GM21737 (cell line): ENCODE data around the gene ARID1B.

Experiments
- ATAC-seq: cut with Tn5 transposase; IDR thresholded peaks from one replicate; pipeline ENCODE4 v1.9.1; 2021; ENCODE audit warnings: mild to moderate bottlenecking, moderate library complexity; ENCODE audit not compliant: unreplicated experiment

Gene ARID1B

DNA sequence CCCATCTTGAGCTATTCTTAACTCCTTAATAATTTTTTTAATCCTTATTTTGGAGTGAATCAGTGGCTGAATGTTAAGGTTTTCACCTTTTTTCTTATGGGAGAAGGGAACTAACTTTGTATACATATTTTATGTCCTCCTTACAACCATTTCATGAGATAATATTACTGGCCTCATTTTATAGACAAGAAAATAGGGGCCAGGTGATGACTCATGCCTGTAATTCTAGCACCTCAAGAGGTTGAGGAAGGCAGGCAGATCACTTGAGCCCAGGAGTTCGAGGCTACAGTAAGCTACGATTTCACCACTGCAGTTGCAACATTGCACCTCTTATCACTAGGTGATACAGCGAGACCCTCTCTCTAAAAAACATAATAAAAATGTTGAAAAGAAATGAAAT lies 417.5 kb downstream of the ARID1B start:
- no peak for ATAC-seq

- ATAC-seq, result no peak
Observed at GRCh38 chr6:157196391-157196790, 419.2 kb downstream of the ARID1B start.

DNA sequence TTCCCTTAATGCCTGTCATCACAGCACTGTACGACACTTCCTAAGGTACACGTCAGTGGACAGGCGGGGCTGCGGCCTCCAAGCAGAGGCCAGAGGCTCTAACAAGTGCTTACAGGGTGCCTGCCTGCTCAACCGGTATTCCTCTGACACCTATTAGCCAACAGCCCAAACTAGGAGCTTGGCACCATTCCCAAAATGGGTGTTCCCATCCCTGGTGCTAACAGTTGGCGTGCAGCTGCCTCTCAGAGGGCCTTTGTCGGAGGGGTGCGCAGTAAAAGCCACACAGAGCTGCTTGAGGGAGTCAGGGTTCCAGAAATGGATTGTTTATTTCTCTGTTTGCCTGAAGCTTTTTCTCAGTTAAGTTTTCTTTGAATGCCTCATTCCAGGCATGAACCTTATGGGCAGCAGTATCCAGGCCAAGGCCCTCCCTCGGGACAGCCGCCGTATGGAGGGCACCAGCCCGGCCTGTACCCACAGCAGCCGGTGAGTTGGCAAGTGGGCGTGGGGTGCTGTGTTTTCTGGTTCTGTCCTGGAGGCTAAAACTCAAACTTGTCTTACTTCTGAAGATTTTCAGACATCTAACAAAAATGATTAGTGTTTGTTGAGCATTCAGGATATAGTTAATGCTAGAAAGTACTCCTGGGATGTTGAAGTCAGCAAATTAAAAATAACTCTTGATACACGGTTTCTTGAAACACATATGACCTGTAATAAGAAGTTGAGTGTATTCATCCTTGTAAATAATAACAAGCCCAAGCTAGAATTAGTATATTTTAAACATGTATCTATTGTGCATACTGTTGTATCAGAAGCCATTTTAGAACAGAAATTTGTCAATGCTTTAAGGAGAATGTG lies 421.5 kb downstream of the ARID1B start:
- ATAC-seq, result no peak

DNA sequence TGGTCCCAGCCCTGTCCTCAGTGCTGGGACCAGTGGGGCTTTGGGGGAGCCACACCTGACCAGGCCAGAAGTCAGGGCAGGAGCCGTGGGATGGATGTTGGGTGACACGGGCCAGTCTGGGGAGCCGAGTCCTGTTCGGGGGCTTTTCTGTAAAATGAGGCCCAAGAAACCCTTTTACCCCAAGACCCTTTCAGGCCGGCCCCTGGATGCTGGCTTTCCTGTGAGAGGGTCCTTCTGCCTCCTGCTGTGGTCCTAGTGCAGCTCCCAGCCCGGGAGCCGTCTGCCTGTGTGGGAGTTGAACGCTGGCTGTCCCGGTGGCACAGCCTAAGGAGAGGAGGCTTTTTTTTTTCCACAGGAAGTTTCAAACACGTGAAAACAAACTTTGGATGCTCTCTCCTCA lies 422.9 kb downstream of the ARID1B start:
- no peak for ATAC-seq

GRCh38 chr6:157200611-157201010 lies 423.4 kb downstream of the ARID1B start:
- no peak for ATAC-seq

DNA sequence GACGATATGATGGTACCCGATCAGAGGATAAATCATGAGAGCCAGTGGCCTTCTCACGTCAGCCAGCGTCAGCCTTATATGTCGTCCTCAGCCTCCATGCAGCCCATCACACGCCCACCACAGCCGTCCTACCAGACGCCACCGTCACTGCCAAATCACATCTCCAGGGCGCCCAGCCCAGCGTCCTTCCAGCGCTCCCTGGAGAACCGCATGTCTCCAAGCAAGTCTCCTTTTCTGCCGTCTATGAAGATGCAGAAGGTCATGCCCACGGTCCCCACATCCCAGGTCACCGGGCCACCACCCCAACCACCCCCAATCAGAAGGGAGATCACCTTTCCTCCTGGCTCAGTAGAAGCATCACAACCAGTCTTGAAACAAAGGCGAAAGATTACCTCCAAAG lies 423.9 kb downstream of the ARID1B start:
- no peak for ATAC-seq

GRCh38 chr6:157203312-157203744 lies 426.1 kb downstream of the ARID1B start:
- ATAC-seq, result peak; percentile 89

GRCh38 chr6:157203764-157204163 lies 426.6 kb downstream of the ARID1B start:
- ATAC-seq, result no peak

GRCh38 chr6:157205473-157206358 lies 428.5 kb downstream of the ARID1B start:
- no peak for ATAC-seq

GRCh38 chr6:157206359-157206815 lies 429.2 kb downstream of the ARID1B start:
- no peak for ATAC-seq

DNA sequence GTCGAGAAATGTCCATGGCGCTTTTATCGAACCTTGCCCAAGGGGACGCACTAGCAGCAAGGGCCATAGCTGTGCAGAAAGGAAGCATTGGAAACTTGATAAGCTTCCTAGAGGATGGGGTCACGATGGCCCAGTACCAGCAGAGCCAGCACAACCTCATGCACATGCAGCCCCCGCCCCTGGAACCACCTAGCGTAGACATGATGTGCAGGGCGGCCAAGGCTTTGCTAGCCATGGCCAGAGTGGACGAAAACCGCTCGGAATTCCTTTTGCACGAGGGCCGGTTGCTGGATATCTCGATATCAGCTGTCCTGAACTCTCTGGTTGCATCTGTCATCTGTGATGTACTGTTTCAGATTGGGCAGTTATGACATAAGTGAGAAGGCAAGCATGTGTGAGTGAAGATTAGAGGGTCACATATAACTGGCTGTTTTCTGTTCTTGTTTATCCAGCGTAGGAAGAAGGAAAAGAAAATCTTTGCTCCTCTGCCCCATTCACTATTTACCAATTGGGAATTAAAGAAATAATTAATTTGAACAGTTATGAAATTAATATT lies 430.4 kb downstream of the ARID1B start:
- no peak for ATAC-seq

DNA sequence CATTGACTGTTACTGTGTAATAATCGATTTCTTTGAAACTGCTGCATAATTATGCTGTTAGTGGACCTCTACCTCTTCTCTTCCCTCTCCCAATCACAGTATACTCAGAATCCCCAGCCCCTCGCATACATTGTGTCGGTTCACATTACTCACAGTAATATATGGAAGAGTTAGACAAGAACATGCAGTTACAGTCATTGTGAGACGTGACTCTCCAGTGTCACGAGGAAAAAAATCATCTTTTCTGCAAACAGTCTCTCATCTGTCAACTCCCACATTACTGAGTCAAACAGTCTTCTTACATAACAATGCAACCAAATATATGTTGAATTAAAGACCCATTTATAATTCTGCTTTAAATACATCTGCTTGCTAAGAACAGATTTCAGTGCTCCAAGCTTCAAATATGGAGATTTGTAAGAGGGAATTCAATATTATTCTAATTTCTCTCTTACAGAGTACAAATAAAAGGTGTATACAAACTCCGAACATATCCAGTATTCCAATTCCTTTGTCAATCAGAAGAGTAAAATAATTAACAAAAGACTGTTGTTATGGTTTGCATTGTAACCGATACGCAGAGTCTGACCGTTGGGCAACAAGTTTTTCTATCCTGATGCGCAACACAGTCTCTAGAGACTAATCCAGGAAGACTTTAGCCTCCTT lies 432.8 kb downstream of the ARID1B start:
- ATAC-seq, result no peak

- no peak for ATAC-seq
Observed at GRCh38 chr6:157210954-157211353, 433.8 kb downstream of the ARID1B start.

DNA sequence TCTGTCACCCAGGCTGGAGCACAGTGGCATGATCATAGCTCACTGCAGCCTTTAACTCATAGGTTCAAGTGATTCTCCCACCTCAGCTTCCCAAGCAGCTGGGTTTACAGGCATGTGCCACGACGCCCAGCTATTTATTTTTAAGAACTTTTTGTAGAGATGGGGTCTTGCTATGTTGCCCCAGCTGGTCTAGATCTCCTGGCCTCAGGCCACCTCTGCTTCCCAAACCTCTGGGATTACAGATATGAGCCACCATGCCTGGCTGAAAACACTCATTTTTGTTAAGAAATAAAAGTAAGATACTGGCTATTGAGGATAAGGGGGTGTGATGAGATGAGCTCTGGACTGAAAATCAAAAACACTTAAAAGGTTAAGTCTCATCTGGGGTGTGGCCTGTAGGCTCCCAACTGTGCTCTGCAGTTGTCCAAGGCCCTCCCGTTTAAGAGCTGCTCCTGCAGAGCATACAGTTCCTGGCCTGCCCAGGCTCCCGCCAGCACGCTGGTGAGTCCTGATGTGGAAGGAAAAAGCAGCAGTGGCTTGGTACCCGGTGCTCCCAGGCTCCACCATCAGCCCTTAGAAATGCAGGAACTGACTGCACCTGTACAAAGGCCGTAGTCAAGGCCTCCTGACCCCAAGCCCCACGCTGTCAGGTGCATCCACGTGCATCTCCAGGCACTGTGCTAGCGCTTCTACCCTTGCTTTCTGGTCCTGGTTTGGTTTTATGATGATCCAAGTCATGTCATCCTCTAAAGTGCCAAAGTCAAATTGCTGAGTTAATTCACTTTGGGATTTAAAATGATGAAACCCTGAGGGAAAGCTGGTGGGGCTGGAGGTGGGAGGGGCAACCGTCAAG lies 434.7 kb downstream of the ARID1B start:
- ATAC-seq, result no peak

- ATAC-seq, result no peak
Observed at GRCh38 chr6:157213426-157213825, 436.2 kb downstream of the ARID1B start.

- no peak for ATAC-seq
Observed at GRCh38 chr6:157213907-157214565, 436.9 kb downstream of the ARID1B start.

- ATAC-seq, result no peak
Observed at GRCh38 chr6:157215717-157216116, 438.5 kb downstream of the ARID1B start.

DNA sequence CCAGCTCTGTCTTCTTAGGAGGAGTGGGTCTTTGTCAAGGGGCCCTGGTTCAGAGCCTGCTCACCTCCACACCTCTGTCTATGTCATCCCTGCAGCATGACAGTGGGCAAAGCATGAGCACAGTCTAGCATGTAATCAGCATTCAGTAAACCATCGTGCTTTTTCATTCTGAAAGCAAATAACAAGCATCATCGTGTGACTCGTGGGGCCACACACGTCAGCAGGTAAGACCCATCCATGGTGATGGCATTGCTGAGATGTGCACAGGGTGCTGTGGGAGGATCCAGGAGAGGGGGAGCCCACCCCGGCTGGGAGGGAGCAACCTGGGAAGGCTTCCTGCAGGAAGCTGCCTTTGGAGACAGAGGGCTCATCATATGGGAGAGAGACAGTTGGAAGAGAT lies 439.4 kb downstream of the ARID1B start:
- ATAC-seq, result no peak

GRCh38 chr6:157217198-157217893 lies 440.2 kb downstream of the ARID1B start:
- no peak for ATAC-seq
